Immature natural killer cell (primary cell): Measurements from ENCODE around the gene MYL11. TPM values are rescaled to one million over a fixed set of nuclear protein-coding genes. Genes with fewer than 3 reads are reported as not detected.
A peak's percentile ranks its signal among the peaks of the same experiment; 100 is the strongest.
"Not testable (repeated sequence)": the region's sequence is repeated elsewhere in the genome, so short reads cannot be mapped to it uniquely, and the experiment has no call there.

Source experiments
- DNase-seq, 3 donors: peaks; one replicate each; pipeline ENCODE4 v3.0.0; 2022; ENCODE audit warnings: mixed read lengths in 1 of 3
- H3K27ac Mint-ChIP-seq, 6 donors: one replicate each; pipeline ENCODE4 v1.8.0; 2020; ENCODE audit warnings: mixed read lengths in 6 of 6, mild to moderate bottlenecking in 5 of 6, inconsistent platforms in 4 of 6, moderate library complexity in 3 of 6
- H3K27me3 Mint-ChIP-seq, 3 donors: one replicate each; pipeline ENCODE4 v1.8.0; 2020 to 2021; ENCODE audit warnings: low read depth in 3 of 3, mild to moderate bottlenecking in 3 of 3, mixed read lengths in 3 of 3, moderate library complexity in 3 of 3, inconsistent platforms in 1 of 3
- H3K36me3 Mint-ChIP-seq, 3 donors: one replicate each; pipeline ENCODE4 v1.8.0; 2020; ENCODE audit warnings: mixed read lengths in 3 of 3, inconsistent platforms in 2 of 3, mild to moderate bottlenecking in 2 of 3
- H3K4me1 Mint-ChIP-seq, 2 donors: one replicate each; pipeline ENCODE4 v1.8.0; 2020; ENCODE audit warnings: inconsistent platforms in 2 of 2, mild to moderate bottlenecking in 2 of 2, mixed read lengths in 2 of 2, moderate library complexity in 1 of 2
- H3K4me3 Mint-ChIP-seq, 5 donors: one replicate each; pipeline ENCODE4 v1.8.0; 2020; ENCODE audit warnings: mild to moderate bottlenecking in 5 of 5, mixed read lengths in 5 of 5, inconsistent platforms in 3 of 5, moderate library complexity in 3 of 5
- H3K9me3 Mint-ChIP-seq, 6 donors: one replicate each; pipeline ENCODE4 v1.8.0; 2020; ENCODE audit warnings: mild to moderate bottlenecking in 6 of 6, mixed read lengths in 6 of 6, inconsistent platforms in 4 of 6, moderate library complexity in 3 of 6
- polyA plus RNA-seq, 3 donors: library from polyadenylated mRNA; unstranded; fragments of 300-500 nt; fragmentation: Illumina TruSeq; gene quantifications; one replicate each; pipeline ENCODE4 v1.2.3, GENCODE V29; 2021

The MYL11 gene
- polyA plus RNA-seq, 3 donors from 2014 or later, result 10.9 to 22.2 (median 18.7) TPM

DNA sequence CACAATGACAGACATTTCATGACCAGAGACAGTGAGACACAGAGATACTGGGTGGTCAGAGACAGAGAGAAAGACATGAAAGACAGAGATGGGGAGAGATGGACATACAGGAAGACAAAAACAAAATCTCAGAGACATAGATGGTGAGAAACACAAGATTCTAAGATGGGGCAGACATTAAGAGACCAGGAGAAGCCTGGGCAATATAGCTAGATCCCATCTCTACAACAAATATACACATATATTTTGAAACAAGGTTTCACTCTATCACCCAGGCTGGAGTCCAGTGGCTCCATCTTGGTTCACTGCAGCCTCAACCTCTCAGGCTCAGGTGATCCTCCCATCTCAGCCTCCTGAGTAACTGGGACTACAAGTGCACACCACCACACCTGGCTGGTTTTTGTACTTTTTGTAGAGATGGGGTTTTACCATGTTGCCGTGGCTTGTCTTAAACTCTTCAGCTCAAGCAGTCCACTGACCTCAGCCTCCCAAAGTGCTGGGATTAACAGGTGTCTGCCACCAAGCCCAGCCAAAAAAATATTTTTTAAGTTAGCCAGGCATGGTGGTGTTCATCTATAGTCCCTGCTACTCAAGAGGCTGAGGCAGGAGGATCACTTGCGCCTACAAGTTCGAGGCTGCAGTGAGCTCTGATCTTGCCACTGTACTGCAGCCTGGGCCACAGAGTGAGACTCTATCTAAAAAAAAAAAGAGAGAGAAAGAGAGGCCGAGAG, 5.6 kb downstream of the MYL11 start:
- Mint-ChIP-seq H3K4me1 (peaks cover 66 to 67% of the 10 kb centered on the region in 2 donors), H3K27me3 (peaks cover 10 to 24% (median 21%) of the 10 kb centered on the region in 3 donors)

GRCh38 chr16:30380803-30381208, 6.2 kb downstream of the MYL11 start:
- no peaks in the 10 kb centered on the region for H3K9me3 Mint-ChIP-seq
- H3K27ac Mint-ChIP-seq, result peak overlapping the region; percentile 87 to 100 (median 99)
- H3K36me3 Mint-ChIP-seq, result peaks cover 3 to 4% (median 4%) of the 10 kb centered on the region in 3 donors
- DNase-seq, result no peak
- H3K4me3 Mint-ChIP-seq, result peak overlapping the region; percentile 56 to 93 (median 64)
- H3K27me3 Mint-ChIP-seq, result peaks cover 10 to 24% (median 21%) of the 10 kb centered on the region in 3 donors
- peaks cover 67 to 68% of the 10 kb centered on the region in 2 donors for H3K4me1 Mint-ChIP-seq

More for the DNA sequence above, 5.6 kb downstream of the MYL11 start:
- H3K27ac Mint-ChIP-seq, result peak overlapping the region; percentile 98 to 100 (median 99)
- no peak for DNase-seq
- H3K36me3 Mint-ChIP-seq, result peaks cover 3 to 4% (median 4%) of the 10 kb centered on the region in 3 donors
- peak overlapping the region; percentile 65 to 95 (median 93) for H3K4me3 Mint-ChIP-seq
- H3K9me3 Mint-ChIP-seq, result no peaks in the 10 kb centered on the region

DNA sequence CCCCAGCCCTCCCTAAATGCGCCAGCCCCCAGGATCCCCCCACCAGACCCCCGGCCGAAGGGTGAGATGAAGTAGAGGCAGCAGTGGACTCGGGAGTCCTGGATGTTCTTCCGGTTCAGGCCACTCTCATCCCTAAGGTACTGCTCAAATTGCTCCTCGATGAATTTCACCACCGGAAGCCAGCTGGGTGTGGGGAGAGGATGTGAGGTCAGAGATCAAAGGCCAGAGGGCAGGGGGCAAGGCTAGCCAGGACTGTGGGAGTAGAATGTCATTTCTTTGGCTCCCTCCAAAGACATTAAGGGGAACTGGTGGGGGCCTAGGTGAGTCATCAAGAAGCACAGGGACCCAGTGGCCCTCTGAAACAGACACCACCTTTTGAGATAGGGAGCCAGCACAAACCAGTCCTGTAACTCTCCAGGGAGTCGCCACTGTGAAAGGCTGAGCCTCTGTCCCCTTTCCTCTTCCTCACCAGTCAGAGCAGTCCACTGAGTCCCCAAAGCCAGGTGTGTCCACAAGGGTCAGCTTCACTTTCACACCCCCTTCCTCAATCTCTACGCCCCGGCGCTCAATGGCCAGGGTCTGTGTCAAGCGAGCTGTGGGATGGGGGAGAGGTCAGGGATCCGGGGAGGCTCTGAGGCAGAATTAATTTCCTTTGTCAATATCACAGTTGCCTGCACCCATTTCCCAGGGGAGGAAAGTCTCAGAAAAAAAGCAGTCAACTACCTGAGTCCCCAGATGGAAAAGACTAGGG, 6.9 kb downstream of the MYL11 start:
- Mint-ChIP-seq H3K4me3 (peak overlapping the region; percentile 79 to 93 (median 88)), H3K27me3 (peaks cover 10 to 24% (median 21%) of the 10 kb centered on the region in 3 donors), H3K4me1 (peaks cover 67 to 68% of the 10 kb centered on the region in 2 donors), H3K36me3 (peaks cover 3 to 4% (median 4%) of the 10 kb centered on the region in 3 donors), H3K27ac (peak overlapping the region; percentile 96 to 100 (median 99)), H3K9me3 (no peaks in the 10 kb centered on the region)
- no peak for DNase-seq

GRCh38 chr16:30382111-30382881, 7.7 kb downstream of the MYL11 start, which contains the start of gene SEPTIN1:
Gene SEPTIN1, minus strand, starts transcription at chr16:30382561. Its CDS starts 19 bp downstream, at chr16:30382542.
- peaks cover 3 to 4% (median 4%) of the 10 kb centered on the region in 3 donors for H3K36me3 Mint-ChIP-seq
- DNase-seq, result peak; percentile 80 to 83 (median 82)
- peak within 1 kb of the TSS; percentile 79 to 93 (median 88) for H3K4me3 Mint-ChIP-seq
- peak within 1 kb of the TSS; percentile 96 to 100 (median 99) for H3K27ac Mint-ChIP-seq
- H3K9me3 Mint-ChIP-seq, result no peaks in the 10 kb centered on the region
- H3K4me1 Mint-ChIP-seq, result peaks cover 63 to 65% of the 10 kb centered on the region in 2 donors
- H3K27me3 Mint-ChIP-seq, result peaks cover 10 to 24% (median 18%) of the 10 kb centered on the region in 3 donors

GRCh38 chr16:30383521-30383920, 8.9 kb downstream of the MYL11 start:
- Mint-ChIP-seq H3K36me3 (peaks cover 3 to 4% (median 4%) of the 10 kb centered on the region in 3 donors), H3K27me3 (peaks cover 3 to 16% (median 8%) of the 10 kb centered on the region in 3 donors), H3K27ac (peak overlapping the region; percentile 96 to 100 (median 99)), H3K9me3 (no peaks in the 10 kb centered on the region), H3K4me1 (peaks cover 51 to 55% of the 10 kb centered on the region in 2 donors), H3K4me3 (peak overlapping the region; percentile 44 to 88 (median 72))
- DNase-seq, result no peak

DNA sequence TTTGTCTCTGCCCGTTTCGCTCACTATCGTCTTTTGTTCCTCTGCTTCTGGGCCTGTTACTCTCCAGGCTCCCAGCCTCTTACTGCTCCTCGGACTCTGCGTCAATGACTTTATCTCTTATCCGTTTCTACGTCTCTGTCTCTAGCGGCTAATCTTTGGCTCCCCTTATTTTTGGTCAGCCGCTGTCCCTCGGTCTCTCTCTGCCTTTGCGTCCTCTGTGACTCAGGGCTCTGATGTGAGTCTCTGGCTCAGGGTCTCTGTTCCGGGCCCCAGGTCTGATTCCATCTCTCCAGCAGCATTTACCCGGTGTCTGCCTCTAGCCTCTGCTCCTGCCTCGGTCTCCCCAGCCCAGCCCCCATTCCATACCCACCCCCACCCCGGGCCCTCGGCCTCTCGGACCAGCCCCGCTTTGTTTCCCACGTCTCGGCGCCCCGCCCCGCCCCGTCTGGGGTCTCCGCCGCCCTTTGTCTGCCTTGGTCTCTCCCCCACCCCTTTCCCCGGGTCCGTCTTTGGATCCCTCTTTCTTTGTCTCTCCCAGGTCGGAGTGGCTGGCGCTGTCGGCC, 20.1 kb downstream of the MYL11 start:
- H3K4me1 Mint-ChIP-seq, result peaks cover 38 to 42% of the 10 kb centered on the region in 2 donors
- H3K27ac Mint-ChIP-seq, result peak overlapping the region; percentile 10 to 88 (median 54)
- H3K9me3 Mint-ChIP-seq, result no peaks in the 10 kb centered on the region
- no peak for DNase-seq
- peak overlapping the region; percentile 77 to 89 (median 85) for H3K4me3 Mint-ChIP-seq
- peaks cover 3 to 10% (median 6%) of the 10 kb centered on the region in 3 donors for H3K27me3 Mint-ChIP-seq
- H3K36me3 Mint-ChIP-seq, result no peaks in the 10 kb centered on the region

DNA sequence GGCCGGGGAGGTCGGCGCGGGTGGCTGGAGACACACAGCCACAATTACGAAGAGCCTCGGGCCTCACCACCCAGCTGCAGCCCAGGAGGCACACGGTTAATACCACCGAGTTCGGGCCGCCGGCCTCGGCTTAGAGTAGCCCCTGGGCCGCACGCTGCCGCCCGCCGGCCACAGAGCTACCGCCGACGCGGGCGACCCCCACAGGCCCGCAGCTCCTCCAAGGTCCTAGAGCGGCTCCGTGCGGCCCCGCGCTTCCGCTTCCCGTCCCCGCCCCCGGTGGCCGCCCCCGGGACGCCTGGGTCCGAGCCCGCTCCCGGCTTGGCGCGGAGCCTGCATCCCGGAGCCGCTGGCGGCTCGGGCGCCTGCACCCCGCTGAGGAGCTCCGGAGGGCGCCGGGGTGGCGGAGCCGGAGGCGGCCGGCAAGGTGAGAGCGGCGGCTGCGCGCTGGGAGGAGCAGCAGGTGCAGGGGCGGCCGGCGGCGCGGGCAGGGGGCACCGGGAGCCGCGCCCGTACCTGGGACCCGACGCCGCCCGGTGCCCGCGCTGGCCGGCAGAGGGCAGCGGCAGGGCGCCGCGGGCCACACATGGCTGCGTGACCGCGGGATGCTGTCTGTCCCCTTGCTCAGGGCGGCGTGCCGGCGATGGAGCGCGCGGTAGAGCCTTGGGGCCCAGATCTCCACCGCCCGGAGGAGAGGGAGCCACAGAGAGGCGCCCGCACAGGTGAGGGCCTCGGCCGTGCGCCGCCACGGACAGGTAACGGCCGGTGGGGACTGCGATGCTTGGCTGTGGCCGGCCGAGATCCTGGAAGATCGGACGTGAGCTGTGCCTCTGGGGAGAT, 20.8 kb downstream of the MYL11 start, which contains the start of gene ZNF48:
Gene ZNF48, plus strand, starts transcription at position 266 of the 837 bp plus-strand sequence. Its CDS starts 375 bp downstream, at position 641.
- peaks cover 9 to 13% (median 10%) of the 10 kb centered on the region in 3 donors for H3K27me3 Mint-ChIP-seq
- H3K4me3 Mint-ChIP-seq, result peak within 1 kb of the TSS; percentile 77 to 90 (median 87)
- H3K36me3 Mint-ChIP-seq, result no peaks in the 10 kb centered on the region
- H3K4me1 Mint-ChIP-seq, result peaks cover 45 to 49% of the 10 kb centered on the region in 2 donors
- H3K27ac Mint-ChIP-seq, result peak within 1 kb of the TSS; percentile 33 to 88 (median 54)
- DNase-seq, result peak; percentile 70 to 79 (median 72)
- H3K9me3 Mint-ChIP-seq, result no peaks in the 10 kb centered on the region

- H3K27me3 Mint-ChIP-seq, result peaks cover 9 to 14% (median 13%) of the 10 kb centered on the region in 3 donors
- DNase-seq, result no peak
- H3K9me3 Mint-ChIP-seq, result no peaks in the 10 kb centered on the region
- peak overlapping the region; percentile 4 to 82 (median 44) for H3K27ac Mint-ChIP-seq
- H3K4me3 Mint-ChIP-seq, result peak overlapping the region; percentile 77 to 90 (median 82)
- no peaks in the 10 kb centered on the region for H3K36me3 Mint-ChIP-seq
- peaks cover 51 to 55% of the 10 kb centered on the region in 2 donors for H3K4me1 Mint-ChIP-seq
These were observed 21.5 kb downstream of the MYL11 start for GRCh38 chr16:30395992-30396585.

DNA sequence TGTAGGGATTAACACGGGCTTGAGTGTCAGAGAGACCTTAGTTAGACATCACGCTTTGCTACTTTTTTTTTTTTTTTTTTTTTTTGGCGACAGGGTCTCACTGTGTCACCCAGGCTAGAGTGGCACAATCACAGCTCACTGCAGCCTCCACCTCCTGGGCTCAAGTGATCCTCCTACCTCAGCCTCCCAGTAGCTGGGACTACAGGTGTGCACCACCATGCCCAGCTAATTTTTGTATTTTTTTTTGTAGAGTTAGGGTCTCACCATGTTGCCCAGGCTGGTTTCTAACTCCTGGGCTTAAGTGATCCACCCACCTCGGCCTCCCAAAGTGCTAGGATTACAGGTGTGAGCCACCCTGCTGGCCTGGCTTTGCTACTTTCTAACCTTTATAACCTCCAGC, 22.0 kb downstream of the MYL11 start:
- peaks cover 11 to 20% (median 13%) of the 10 kb centered on the region in 3 donors for H3K27me3 Mint-ChIP-seq
- H3K27ac Mint-ChIP-seq, result peak overlapping the region in 4 of 6 donors; percentile 6 to 75 (median 56)
- peak overlapping the region; percentile 44 to 90 (median 77) for H3K4me3 Mint-ChIP-seq
- not testable (repeated sequence) for H3K9me3 Mint-ChIP-seq, H3K36me3 Mint-ChIP-seq, DNase-seq
- H3K4me1 Mint-ChIP-seq, result peaks cover 56 to 59% of the 10 kb centered on the region in 2 donors

GRCh38 chr16:30397056-30397455, 22.5 kb downstream of the MYL11 start:
- DNase-seq, result no peak
- H3K36me3 Mint-ChIP-seq, result no peaks in the 10 kb centered on the region
- peak overlapping the region; percentile 6 to 81 (median 70) for H3K27ac Mint-ChIP-seq
- H3K9me3 Mint-ChIP-seq, result no peaks in the 10 kb centered on the region
- peak overlapping the region; percentile 42 to 82 (median 67) for H3K4me3 Mint-ChIP-seq
- H3K4me1 Mint-ChIP-seq, result peaks cover 58 to 62% of the 10 kb centered on the region in 2 donors
- peaks cover 12 to 20% (median 13%) of the 10 kb centered on the region in 3 donors for H3K27me3 Mint-ChIP-seq

DNA sequence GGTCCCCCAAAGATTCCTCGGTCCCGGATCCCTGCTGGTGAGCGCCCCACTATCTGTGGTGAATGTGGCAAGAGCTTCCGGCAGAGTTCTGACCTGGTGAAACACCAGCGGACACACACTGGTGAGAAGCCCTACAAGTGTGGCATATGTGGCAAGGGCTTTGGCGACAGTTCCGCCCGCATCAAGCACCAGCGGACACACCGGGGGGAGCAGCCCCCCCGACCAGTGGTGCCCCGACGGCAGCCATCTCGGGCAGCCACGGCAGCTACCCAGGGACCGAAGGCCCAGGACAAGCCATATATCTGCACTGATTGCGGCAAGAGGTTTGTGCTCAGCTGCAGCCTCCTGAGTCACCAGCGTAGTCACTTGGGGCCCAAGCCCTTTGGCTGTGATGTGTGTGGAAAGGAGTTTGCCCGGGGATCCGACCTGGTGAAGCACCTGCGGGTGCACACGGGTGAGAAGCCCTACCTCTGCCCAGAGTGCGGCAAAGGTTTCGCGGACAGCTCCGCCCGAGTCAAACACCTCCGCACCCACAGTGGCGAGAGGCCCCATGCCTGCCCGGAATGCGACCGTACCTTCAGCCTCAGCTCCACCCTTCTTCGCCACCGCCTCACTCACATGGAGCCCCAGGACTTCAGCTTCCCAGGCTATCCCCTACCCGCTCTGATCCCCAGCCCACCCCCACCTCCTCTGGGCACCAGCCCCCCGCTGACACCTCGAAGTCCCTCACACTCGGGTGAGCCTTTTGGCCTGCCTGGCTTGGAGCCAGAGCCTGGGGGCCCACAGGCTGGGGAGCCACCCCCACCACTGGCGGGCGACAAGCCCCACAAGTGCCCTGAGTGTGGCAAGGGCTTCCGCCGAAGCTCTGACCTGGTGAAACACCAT, 23.4 kb downstream of the MYL11 start:
- DNase-seq, result peak; percentile 56 to 60 (median 60)
- peak overlapping the region in 2 of 6 donors; percentile 45 to 75 for H3K27ac Mint-ChIP-seq
- no peaks in the 10 kb centered on the region for H3K36me3 Mint-ChIP-seq
- H3K4me1 Mint-ChIP-seq, result peaks cover 58 to 62% of the 10 kb centered on the region in 2 donors
- peak overlapping the region; percentile 15 to 82 (median 45) for H3K4me3 Mint-ChIP-seq
- H3K27me3 Mint-ChIP-seq, result peaks cover 12 to 24% (median 13%) of the 10 kb centered on the region in 3 donors
- H3K9me3 Mint-ChIP-seq, result no peaks in the 10 kb centered on the region
